Keratinocyte (primary cell): ENCODE data around the gene GPX3.

ENCODE experiments used
- CTCF ChIP-seq, 3 experiments: IDR thresholded peaks in 1 of 3; conservative IDR thresholded peaks in 1 of 3; optimal IDR thresholded peaks in 1 of 3; 2 replicates in 2 of 3; 3 replicates in 1 of 3; pipeline versions ENCODE3 to v1.5.1; 2011; ENCODE audit warnings: low read length in 3 of 3, mild to moderate bottlenecking in 3 of 3, moderate library complexity in 2 of 3, control low read depth in 1 of 3, inconsistent platforms in 1 of 3; ENCODE audit not compliant: insufficient read depth in 2 of 3; ENCODE audit errors: extremely low read depth in 1 of 3
- EZH2 ChIP-seq: IDR thresholded peaks from one replicate; pipeline ENCODE4 v1.6.1; 2012; ENCODE audit warnings: inconsistent platforms, mild to moderate bottlenecking, low read length, moderate library complexity

GRCh38 chr5:151053796-151054462, 33.5 kb downstream of the GPX3 start:
- TF ChIP-seq CTCF (optimal IDR thresholded peaks at IDR 0.05 in 1 of 3, IDR thresholded peaks at IDR 0.05 in 1 of 3, conservative IDR thresholded peaks at IDR 0.05 in 1 of 3; ENCODE audit: extremely low read depth in 1 of 3, insufficient read depth in 2 of 3, low read length in 3 of 3) (no peak), EZH2 (no peak)
